Measurements from ENCODE around the gene EEF1A2.

DNA sequence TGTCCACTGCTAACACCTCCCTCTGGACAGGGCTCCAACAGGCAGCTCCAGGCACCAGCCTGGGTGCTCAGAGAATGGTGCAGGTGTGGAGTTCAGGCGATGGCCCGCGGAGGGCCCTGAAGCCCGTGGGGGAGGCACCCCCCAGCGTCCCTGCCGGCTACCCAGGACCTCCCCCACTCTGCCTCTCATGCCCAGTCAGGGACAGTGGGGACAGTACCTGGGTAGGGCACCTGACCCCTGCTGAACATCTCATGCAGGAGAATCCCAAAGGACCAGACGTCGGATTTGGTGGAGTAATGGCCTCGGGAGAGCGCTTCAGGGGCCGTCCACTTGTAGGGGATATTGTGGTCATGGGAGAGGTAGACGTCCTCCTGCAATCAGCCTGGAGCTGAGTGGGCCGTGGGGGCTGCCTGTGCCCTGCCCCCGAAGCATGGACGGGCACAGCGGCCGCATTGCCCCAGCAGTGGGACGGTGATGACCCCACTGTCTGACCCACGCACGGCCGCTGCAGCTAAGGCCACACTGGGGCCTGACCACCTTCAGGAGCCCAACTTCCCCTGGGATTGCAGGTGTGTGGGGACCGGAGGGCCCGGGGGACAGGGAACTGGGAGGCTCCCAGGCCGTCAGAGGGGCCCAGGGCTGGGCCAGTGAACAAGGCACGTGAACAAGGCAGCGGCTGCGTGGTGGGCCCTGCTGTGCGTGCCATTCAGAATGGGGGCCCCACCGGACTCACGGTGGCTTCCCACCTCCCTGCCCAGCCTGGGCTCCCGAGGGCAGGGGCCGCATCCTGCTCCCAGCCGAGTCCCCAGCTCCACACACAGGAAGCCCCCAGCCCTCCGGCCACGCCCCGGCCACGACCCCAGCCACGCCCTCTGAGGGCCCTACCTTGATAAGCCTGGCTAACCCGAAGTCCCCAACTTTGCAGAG lies 31.2 kb upstream of the EEF1A2 start:
- TF ChIP-seq CTCF (IDR thresholded peaks at IDR 0.05): no peak
- TF ChIP-seq POLR2A (IDR thresholded peaks at IDR 0.05): no peak

Data from lower leg skin (tissue), 3 donors.